Colonic mucosa (tissue), 4 donors: ENCODE data around the gene EIF2S1. TPM values are rescaled to one million over a fixed set of nuclear protein-coding genes. Genes with fewer than 3 reads are reported as not detected.
"Not testable (repeated sequence)": the region's sequence is repeated elsewhere in the genome, so short reads cannot be mapped to it uniquely, and the experiment has no call there.

ENCODE experiments used
- DNase-seq: peaks from one replicate; pipeline ENCODE4 v3.0.0-alpha.2; 2020
- H3K27ac ChIP-seq: fragments of 200-600 bp; one replicate; pipeline ENCODE4 v1.8.0; 2021
- H3K27me3 ChIP-seq: fragments of 200-600 bp; one replicate; pipeline ENCODE4 v1.8.0; 2021
- H3K36me3 ChIP-seq: fragments of 200-600 bp; one replicate; pipeline ENCODE4 v1.8.0; 2021
- H3K4me1 ChIP-seq: fragments of 200-600 bp; one replicate; pipeline ENCODE4 v1.8.0; 2021; ENCODE audit warnings: mild to moderate bottlenecking
- H3K4me3 ChIP-seq: fragments of 200-600 bp; one replicate; pipeline ENCODE4 v1.8.0; 2021
- H3K9ac ChIP-seq, 2 donors: one replicate each; pipeline ENCODE4 v1.7.0; 2013; ENCODE audit warnings: control low read depth in 2 of 2, low read depth in 2 of 2, low read length in 2 of 2
- H3K9me3 ChIP-seq: fragments of 200-600 bp; one replicate; pipeline ENCODE4 v1.8.0; 2021
- CTCF ChIP-seq: fragments of 200-600 bp; IDR thresholded peaks from one replicate; pipeline ENCODE4 v1.8.0; 2022; ENCODE audit warnings: antibody characterized with exemption, mild to moderate bottlenecking
- intact Hi-C: fragments of 100-400 bp; cut with DNase I; formaldehyde crosslinking; loops from one replicate; pipeline ENCODE4 v1.14.1; 2022
- total RNA-seq, 2 donors: library from RNA; stranded (reverse); fragmentation: NEBNext Ultra II Directional in 1 of 2; extraction: Animal tissue kit (Norgen Biotek cat#: 25700) in 1 of 2; gene quantifications; one replicate each; pipeline ENCODE4 v1.2.1, GENCODE V29; 2021
- donor health status: healthy.
- donor health status: DM: no; HTN: no; CAD: no.
- donor health status: DM: no; HTN: no; CAD: no.

Gene EIF2S1
- total RNA-seq, 2 donors from 2014 or later: 73.7 to 130 TPM

GRCh38 chr14:67405771-67406170 is 45.6 kb downstream of the EIF2S1 start:
- no peaks in the 10 kb centered on the region for H3K4me1 ChIP-seq

GRCh38 chr14:67408122-67408801 is 48.1 kb downstream of the EIF2S1 start:
- H3K9ac ChIP-seq, H3K4me1 ChIP-seq, H3K36me3 ChIP-seq, H3K27ac ChIP-seq, H3K4me3 ChIP-seq, intact Hi-C loops, H3K27me3 ChIP-seq, DNase-seq, H3K9me3 ChIP-seq: not testable (repeated sequence)

More at GRCh38 chr14:67405771-67406170, 45.6 kb downstream of the EIF2S1 start:
- no peak overlapping the region for H3K4me3 ChIP-seq
- no peaks in the 10 kb centered on the region for H3K27me3 ChIP-seq
- TF ChIP-seq CTCF: no peak
- intact Hi-C loops: no loop called here
- no peaks in the 10 kb centered on the region for H3K36me3 ChIP-seq
- H3K9me3 ChIP-seq: no peaks in the 10 kb centered on the region
- H3K9ac ChIP-seq: no peak overlapping the region
- DNase-seq: no peak
- H3K27ac ChIP-seq: no peak overlapping the region

- Histone ChIP-seq H3K27me3 (no peaks in the 10 kb centered on the region), H3K27ac (no peak overlapping the region), H3K9ac (peak overlapping the region in 1 of 2 donors; percentile 21), H3K9me3 (no peaks in the 10 kb centered on the region), H3K4me1 (no peaks in the 10 kb centered on the region), H3K36me3 (no peaks in the 10 kb centered on the region), H3K4me3 (no peak overlapping the region)
- no peak for TF ChIP-seq CTCF
- intact Hi-C loops: no loop called here
- no peak for DNase-seq
Measured at GRCh38 chr14:67409461-67409860, 49.3 kb downstream of the EIF2S1 start.

- TF ChIP-seq CTCF: no peak
- Histone ChIP-seq H3K9me3 (no peaks in the 10 kb centered on the region), H3K27ac (peak overlapping the region; percentile 65), H3K4me3 (no peak overlapping the region), H3K4me1 (no peaks in the 10 kb centered on the region), H3K36me3 (no peaks in the 10 kb centered on the region), H3K9ac (peak overlapping the region in 1 of 2 donors; percentile 38), H3K27me3 (no peaks in the 10 kb centered on the region)
- intact Hi-C loops: no loop called here
- DNase-seq: peak; percentile 89
Measured at GRCh38 chr14:67410313-67410712, 50.2 kb downstream of the EIF2S1 start.

- no peaks in the 10 kb centered on the region for H3K9me3 ChIP-seq
- H3K4me1 ChIP-seq: no peaks in the 10 kb centered on the region
- DNase-seq: no peak
- H3K27me3 ChIP-seq: no peaks in the 10 kb centered on the region
- H3K4me3 ChIP-seq: peak overlapping the region; percentile 44
- intact Hi-C loops: no loop called here
- no peaks in the 10 kb centered on the region for H3K36me3 ChIP-seq
- TF ChIP-seq CTCF: no peak
- H3K9ac ChIP-seq: peak overlapping the region; percentile 70 to 82
- peak overlapping the region; percentile 65 for H3K27ac ChIP-seq
Measured at GRCh38 chr14:67411370-67411769, 51.2 kb downstream of the EIF2S1 start.

GRCh38 chr14:67411820-67412421 is 51.8 kb downstream of the EIF2S1 start, which contains the start of gene PLEK2:
TSS of gene PLEK2 (minus strand) at chr14:67412165. CDS start at chr14:67412059, 106 bp downstream.
- peak; percentile 89 for DNase-seq
- H3K4me1 ChIP-seq: no peaks in the 10 kb centered on the region
- intact Hi-C loops: no loop called here

More at GRCh38 chr14:67411820-67412421, 51.8 kb downstream of the EIF2S1 start, which contains the start of gene PLEK2:
- Histone ChIP-seq H3K9me3 (no peaks in the 10 kb centered on the region), H3K27ac (peak within 1 kb of the TSS; percentile 65), H3K9ac (peak within 1 kb of the TSS; percentile 70 to 82), H3K36me3 (no peaks in the 10 kb centered on the region), H3K27me3 (no peaks in the 10 kb centered on the region), H3K4me3 (peak within 1 kb of the TSS; percentile 44)
- no peak for TF ChIP-seq CTCF
